Rectal smooth muscle tissue (tissue), 1 donor: ENCODE measurements around the gene NOL6.
"Not testable (repeated sequence)": the region's sequence is repeated elsewhere in the genome, so short reads cannot be mapped to it uniquely, and the experiment has no call there.

Source experiments
- H3K27ac ChIP-seq: one replicate; pipeline ENCODE4 v1.7.0; 2013; ENCODE audit warnings: low read depth, low read length, inconsistent platforms
- H3K27me3 ChIP-seq: one replicate; pipeline ENCODE4 v1.7.0; 2013; ENCODE audit warnings: low read length; ENCODE audit not compliant: control insufficient read depth, insufficient read depth
- H3K36me3 ChIP-seq: one replicate; pipeline ENCODE4 v1.7.0; 2013; ENCODE audit warnings: low read length; ENCODE audit not compliant: control insufficient read depth, insufficient read depth
- H3K4me1 ChIP-seq: one replicate; pipeline ENCODE4 v1.7.0; 2013; ENCODE audit warnings: low read length; ENCODE audit not compliant: control insufficient read depth, insufficient read depth
- H3K4me3 ChIP-seq: one replicate; pipeline ENCODE4 v1.7.0; 2013; ENCODE audit warnings: low read length
- H3K9ac ChIP-seq: one replicate; pipeline ENCODE4 v1.7.0; 2013; ENCODE audit warnings: low read length

The NOL6 gene

GRCh38 chr9:33498387-33498786 lies 24.7 kb upstream of the NOL6 start:
- no peaks in the 10 kb centered on the region for H3K4me1 ChIP-seq

DNA sequence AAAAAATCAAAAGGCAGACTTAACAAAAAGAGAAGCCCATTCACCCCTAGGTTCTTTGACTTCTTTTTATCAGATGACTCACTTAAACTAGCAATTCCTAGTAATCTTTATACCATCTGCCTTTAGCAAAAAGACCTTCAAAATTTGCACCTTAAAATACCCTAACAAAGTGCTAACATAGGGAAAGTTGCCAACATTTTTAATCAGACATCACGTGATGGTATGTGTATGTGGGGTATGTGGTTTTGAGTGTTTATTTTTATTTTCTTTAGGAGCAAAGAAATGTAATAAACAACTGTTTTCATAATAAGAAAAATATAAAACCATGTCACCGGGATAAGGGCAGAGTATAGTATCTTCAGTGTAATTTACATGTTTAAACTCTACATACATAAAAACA lies 20.1 kb upstream of the NOL6 start:
- H3K9ac ChIP-seq, H3K27ac ChIP-seq, H3K36me3 ChIP-seq, H3K27me3 ChIP-seq, H3K4me3 ChIP-seq, H3K4me1 ChIP-seq: not testable (repeated sequence)

More at GRCh38 chr9:33498387-33498786, 24.7 kb upstream of the NOL6 start:
- Histone ChIP-seq H3K9ac (no peak overlapping the region), H3K27ac (no peak overlapping the region), H3K36me3 (no peaks in the 10 kb centered on the region), H3K4me3 (no peak overlapping the region), H3K27me3 (no peaks in the 10 kb centered on the region)

DNA sequence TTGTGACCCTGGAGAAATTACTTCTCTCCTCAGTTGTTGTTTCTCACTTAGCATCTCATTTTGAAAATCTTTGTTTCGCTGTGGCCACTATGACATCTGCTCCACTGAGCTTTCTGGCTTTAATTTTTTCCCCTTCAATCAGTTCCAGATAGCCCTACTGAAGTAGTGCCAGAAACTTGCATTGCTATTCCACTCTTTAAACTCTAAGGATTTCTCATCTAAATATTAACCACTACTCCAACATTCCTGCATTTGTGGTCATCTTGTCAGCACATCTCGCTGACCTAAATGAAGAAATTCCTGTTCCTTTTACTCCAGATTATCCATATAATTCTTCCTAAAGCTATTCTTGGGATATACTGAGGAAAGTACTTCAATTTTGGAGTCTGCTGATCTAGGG lies 15.3 kb upstream of the NOL6 start:
- Histone ChIP-seq H3K27ac (no peak overlapping the region), H3K4me1 (no peaks in the 10 kb centered on the region), H3K36me3 (no peaks in the 10 kb centered on the region), H3K9ac (no peak overlapping the region), H3K27me3 (no peaks in the 10 kb centered on the region), H3K4me3 (no peak overlapping the region)

DNA sequence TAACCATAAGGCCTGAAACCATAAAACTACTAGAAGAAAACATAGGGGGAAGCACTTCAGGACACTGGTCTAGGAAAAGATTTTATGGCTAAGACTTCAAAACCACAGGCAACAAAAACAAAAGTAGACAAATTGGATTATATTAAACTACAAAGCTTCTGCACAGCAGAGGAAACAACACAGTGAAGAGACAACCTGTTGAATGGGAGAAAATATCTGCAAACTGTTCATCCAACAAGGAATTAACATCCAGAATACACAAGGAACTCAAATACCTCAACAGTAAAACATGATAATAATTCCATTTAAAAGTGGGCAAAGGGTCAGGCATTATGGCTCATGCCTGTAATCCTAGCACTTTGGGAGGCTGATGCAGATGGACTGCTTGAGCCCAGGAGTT lies 11.6 kb upstream of the NOL6 start:
- not testable (repeated sequence) for H3K4me3 ChIP-seq, H3K36me3 ChIP-seq, H3K27ac ChIP-seq, H3K4me1 ChIP-seq, H3K9ac ChIP-seq, H3K27me3 ChIP-seq

DNA sequence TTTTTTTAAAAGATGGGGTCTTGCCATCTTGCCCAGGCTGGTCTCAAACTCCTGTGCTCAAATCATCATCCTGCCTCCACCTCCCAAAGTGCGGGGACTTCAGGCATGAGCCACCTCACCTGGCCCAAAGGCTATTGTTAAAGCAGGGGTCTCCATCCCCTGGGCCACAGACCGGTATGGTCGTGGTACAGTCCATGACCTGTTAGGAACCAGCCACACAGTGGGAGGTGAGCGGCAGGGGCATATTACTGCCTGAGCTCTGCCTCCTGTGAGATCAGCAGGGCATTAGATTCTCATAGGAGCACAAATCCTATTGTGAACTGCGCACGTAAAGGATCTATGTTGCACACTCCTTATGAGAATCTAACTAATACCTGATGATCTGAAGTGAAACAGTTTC lies 7.3 kb upstream of the NOL6 start:
- Histone ChIP-seq H3K27me3 (no peaks in the 10 kb centered on the region), H3K27ac (no peak overlapping the region)

GRCh38 chr9:33480106-33480505 lies 6.4 kb upstream of the NOL6 start:
- Histone ChIP-seq H3K36me3 (no peaks in the 10 kb centered on the region), H3K9ac (no peak overlapping the region), H3K27me3 (no peaks in the 10 kb centered on the region), H3K4me1 (no peaks in the 10 kb centered on the region), H3K27ac (no peak overlapping the region), H3K4me3 (no peak overlapping the region)

More for the DNA sequence above, 7.3 kb upstream of the NOL6 start:
- Histone ChIP-seq H3K4me3 (no peak overlapping the region), H3K36me3 (no peaks in the 10 kb centered on the region), H3K4me1 (no peaks in the 10 kb centered on the region), H3K9ac (no peak overlapping the region)

DNA sequence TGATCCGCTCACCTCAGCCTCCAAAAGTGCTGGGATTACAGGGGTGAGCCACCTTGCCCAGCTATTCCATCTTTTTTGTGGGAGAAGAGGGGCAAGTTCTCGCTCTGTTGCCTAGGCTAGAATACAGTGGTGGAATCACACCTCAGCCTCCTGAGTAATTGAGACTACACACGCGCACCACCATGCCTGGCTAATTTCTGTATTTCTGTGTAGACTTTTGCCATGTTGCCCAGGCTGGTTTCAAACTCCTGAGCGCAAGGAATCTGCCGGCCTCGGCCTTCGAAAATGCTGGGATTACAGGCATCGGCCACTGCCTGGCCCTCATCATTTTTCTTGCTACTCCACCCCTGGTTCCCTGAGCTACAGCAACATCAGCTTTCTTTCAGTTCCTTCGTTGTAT lies 2.8 kb upstream of the NOL6 start:
- no peak overlapping the region for H3K27ac ChIP-seq
- no peaks in the 10 kb centered on the region for H3K27me3 ChIP-seq
- peaks cover 7% of the 10 kb centered on the region for H3K4me1 ChIP-seq
- H3K9ac ChIP-seq: no peak overlapping the region
- no peak overlapping the region for H3K4me3 ChIP-seq
- H3K36me3 ChIP-seq: peaks cover 3% of the 10 kb centered on the region

GRCh38 chr9:33475357-33475756 lies 1.6 kb upstream of the NOL6 start:
- Histone ChIP-seq H3K27me3 (no peaks in the 10 kb centered on the region), H3K27ac (no peak overlapping the region), H3K9ac (no peak overlapping the region), H3K36me3 (peaks cover 3% of the 10 kb centered on the region), H3K4me1 (peaks cover 7% of the 10 kb centered on the region), H3K4me3 (no peak overlapping the region)

GRCh38 chr9:33472881-33473615 lies 676 bp downstream of the NOL6 start:
- H3K4me3 ChIP-seq: peak overlapping the region; percentile 99
- H3K36me3 ChIP-seq: peaks cover 25% of the 10 kb centered on the region
- peak overlapping the region; percentile 66 for H3K9ac ChIP-seq
- H3K27ac ChIP-seq: peak overlapping the region; percentile 11
- H3K4me1 ChIP-seq: peaks cover 7% of the 10 kb centered on the region
- H3K27me3 ChIP-seq: no peaks in the 10 kb centered on the region

DNA sequence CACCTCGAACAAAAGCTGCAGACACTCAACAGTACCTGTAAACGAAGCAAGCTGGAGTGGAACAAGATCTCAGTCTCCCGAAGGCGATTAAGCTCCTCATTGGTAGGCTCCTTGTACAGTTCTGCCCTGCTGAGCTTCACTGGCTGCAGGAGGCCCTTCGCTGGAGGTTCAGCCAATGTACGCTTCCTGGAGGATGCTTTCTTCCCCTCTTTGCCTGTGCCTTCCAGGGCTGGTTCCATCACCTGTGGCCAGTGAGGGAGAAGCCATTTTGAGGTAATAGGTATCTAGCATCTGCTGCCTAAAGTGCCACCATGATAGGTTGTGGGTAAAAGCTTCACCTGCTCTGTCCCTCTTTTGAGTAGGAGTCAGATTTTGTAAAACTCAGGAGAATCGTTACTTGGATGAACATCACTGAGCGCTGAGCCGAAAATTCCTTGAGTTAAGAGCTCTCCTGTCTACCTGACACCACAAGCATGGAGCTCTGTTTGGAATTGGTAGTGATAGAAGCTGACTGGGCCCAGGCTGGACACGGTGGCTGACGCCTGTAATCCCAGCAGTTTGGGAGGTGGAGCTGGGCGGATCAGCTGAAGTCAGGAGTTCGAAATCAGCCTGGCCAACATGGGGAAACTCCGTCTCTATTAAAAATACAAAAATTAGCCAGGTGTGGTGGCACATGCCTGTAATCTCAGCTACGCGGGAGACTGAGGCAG lies 1.4 kb downstream of the NOL6 start:
- Histone ChIP-seq H3K9ac (no peak overlapping the region), H3K27ac (no peak overlapping the region), H3K4me3 (no peak overlapping the region), H3K36me3 (peaks cover 31% of the 10 kb centered on the region), H3K4me1 (peaks cover 7% of the 10 kb centered on the region), H3K27me3 (no peaks in the 10 kb centered on the region)

- Histone ChIP-seq H3K27me3 (no peaks in the 10 kb centered on the region), H3K4me3 (no peak overlapping the region), H3K36me3 (peaks cover 40% of the 10 kb centered on the region), H3K4me1 (peaks cover 7% of the 10 kb centered on the region), H3K9ac (no peak overlapping the region), H3K27ac (no peak overlapping the region)
Observed at GRCh38 chr9:33471361-33471760, 2.4 kb downstream of the NOL6 start.

DNA sequence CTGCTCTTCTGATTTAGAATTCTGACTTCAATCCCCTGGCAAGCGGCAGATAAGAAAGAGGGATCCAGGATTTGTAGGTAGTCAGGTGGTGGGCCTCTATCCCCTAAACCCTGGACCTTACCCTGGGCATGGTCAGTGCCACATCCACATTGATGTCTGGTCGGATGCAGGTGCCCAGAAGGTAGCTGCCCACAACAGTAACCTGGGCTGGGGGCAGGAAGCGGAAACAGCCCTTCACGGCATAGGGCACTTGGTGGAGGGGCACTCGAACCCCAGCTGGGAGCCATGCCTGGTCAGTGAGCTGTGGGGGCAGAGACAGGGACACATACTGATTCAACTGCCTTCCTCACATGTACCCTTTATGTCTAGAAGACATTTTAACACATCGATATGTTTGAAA lies 3.8 kb downstream of the NOL6 start:
- Histone ChIP-seq H3K4me3 (no peak overlapping the region), H3K27me3 (no peaks in the 10 kb centered on the region), H3K4me1 (peaks cover 7% of the 10 kb centered on the region), H3K27ac (no peak overlapping the region), H3K36me3 (peaks cover 53% of the 10 kb centered on the region), H3K9ac (no peak overlapping the region)
